GF-D8 (cell line): Measurements from ENCODE around the gene GFRA1.

Source experiments
- DNase-seq: peaks from one replicate; lab custom pipeline; 2025; lab: John Stamatoyannopoulos, UW

Gene GFRA1

GRCh38 chr10:116272440-116273283 lies at the start of gene GFRA1:
TSS of gene GFRA1 (minus strand) at chr10:116273206. CDS start at chr10:116272029, 1,177 bp downstream.
- no peak for DNase-seq

DNA sequence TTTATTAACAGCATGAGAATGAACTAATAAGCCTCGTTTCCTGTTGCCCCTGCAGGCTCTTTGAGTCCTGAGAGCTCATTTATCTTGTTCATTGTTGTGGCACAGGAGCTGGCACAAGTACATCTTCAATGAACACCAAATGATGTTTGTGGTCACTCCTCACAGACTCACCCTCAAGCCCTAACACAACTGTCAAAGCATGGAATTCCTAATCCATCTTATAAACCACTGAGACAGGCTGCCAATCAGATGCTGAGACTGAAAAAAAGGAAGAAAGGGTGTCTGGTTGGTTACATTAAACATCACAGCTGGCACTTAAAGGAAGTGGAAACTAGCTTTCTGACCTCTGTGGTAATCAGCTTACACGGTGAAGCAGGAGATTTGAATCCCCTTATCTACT lies 43.5 kb upstream of the GFRA1 start:
- DNase-seq, result peak; percentile 25

DNA sequence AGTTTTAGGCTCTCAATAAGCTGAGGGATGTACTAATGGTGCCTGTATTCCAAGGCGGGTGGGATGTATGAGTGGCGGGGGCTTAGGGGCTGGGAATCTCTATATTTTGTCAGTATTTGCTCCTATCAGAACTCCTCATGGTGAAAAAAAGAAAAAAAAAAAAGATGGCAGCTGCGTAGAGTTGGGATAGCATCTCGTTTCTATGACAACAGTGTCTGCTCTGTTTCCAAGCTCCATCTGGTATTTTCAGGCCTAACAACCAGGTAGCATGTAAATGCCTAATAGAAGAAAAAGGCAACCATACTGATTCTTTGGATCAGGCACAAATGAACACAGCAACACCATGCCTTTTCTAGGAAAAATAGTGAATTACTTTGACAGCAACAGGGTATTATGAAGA lies 39.5 kb upstream of the GFRA1 start:
- DNase-seq, result no peak

GRCh38 chr10:116311706-116312490 lies 38.9 kb upstream of the GFRA1 start:
- no peak for DNase-seq

GRCh38 chr10:116311016-116311415 lies 38.0 kb upstream of the GFRA1 start:
- no peak for DNase-seq

- no peak for DNase-seq
Observed at GRCh38 chr10:116307455-116307854, 34.4 kb upstream of the GFRA1 start.

DNA sequence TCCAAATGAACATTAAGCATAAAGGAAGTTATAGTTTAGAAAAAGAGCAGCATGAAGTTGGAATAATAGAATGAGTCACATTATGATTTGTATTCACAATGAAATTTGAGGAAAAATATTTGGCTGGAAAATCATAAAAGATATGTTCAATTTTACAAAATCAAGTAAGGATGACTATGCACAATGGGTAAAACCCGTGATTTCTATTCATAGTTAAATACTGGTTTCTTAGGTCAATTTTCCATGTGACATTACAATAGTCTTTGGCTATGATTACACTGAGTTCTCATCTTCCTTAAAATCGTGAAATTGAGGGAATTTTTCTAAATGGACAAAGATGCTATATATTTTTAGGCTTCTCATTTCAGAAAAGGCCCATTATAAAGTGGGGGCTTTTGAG lies 33.8 kb upstream of the GFRA1 start:
- no peak for DNase-seq

DNA sequence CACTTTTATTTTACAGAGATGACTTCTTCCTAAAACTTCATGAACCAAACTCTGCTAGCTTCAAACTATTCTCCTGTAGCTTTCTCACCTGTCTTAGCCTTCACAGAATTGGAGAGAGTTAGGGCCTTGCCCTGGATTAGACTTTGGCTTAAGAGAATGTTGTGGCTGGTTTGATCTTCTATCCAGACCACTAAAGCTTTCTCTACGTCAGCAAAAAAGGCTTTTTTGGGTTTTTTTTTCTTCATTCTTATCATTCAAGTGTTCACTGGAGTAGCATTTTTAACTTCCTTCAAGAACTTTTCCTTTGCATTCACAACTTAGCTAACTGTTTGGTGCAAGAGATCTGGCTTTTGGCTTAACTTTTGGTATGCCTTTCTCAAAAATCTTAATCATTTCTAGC lies 31.9 kb upstream of the GFRA1 start:
- DNase-seq, result no peak

DNA sequence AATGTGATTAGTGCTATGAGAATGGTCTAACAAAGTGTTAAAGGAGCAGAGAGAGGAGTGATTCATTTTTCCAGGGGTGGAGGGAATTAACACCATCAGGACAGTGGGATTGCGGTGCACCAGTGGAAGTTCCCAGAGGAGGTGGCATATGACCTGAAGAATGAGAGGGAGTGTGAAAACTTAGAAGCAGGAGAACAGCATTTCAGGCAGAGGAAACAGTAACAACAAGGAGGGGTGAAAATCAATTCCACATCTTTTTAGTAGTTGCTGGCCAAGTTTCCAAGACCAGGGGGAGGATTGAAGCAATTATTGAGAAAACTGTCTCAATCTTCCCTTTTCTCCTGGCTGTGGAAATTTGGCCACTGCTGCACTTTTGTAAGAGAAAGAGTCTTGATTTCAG lies 27.5 kb upstream of the GFRA1 start:
- no peak for DNase-seq

GRCh38 chr10:116298586-116298985 lies 25.6 kb upstream of the GFRA1 start:
- DNase-seq, result no peak

DNA sequence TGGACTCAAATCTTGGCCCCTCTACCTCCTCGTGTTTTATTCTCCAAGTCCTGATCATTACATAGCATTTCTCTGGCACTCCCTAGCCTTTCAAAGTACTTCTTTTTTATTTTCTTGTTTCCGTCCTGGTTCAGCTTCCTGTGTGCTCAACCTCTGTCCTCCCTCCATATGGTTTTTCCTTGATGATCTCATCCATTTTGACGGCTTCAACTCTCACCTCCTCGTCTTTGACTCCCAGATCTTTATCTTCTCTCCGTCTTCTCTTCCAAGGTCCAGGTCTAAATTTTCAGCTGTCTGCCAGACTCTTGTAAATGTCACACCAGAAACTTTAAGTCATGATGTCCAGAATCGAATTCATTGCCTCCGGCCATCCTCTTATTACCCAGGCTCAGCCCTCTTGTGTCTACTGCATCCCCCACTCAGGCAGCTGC lies 23.3 kb upstream of the GFRA1 start:
- DNase-seq, result no peak

GRCh38 chr10:116292493-116292892 lies 19.5 kb upstream of the GFRA1 start:
- DNase-seq, result no peak

DNA sequence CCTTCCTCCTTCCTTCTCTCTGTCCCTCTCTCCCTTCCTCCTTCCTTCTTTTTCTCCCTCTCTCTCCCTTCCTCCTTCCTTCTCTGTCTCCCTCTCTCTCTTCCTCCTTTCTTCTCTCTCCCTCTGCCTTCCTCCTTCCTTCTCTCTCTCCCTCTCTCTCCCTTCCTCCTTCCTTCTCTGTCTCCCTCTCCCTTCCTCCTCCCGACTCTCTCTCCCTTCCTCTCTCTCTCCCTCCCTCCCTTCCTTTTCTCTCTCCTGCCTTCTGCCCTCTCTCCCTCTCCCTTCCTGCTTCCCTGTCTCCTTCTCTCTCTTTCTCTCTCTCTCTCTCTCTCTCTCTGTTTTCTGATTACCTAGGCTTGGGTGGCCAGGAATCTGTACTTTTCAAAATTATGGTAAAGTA lies 16.6 kb upstream of the GFRA1 start:
- DNase-seq, result no peak

DNA sequence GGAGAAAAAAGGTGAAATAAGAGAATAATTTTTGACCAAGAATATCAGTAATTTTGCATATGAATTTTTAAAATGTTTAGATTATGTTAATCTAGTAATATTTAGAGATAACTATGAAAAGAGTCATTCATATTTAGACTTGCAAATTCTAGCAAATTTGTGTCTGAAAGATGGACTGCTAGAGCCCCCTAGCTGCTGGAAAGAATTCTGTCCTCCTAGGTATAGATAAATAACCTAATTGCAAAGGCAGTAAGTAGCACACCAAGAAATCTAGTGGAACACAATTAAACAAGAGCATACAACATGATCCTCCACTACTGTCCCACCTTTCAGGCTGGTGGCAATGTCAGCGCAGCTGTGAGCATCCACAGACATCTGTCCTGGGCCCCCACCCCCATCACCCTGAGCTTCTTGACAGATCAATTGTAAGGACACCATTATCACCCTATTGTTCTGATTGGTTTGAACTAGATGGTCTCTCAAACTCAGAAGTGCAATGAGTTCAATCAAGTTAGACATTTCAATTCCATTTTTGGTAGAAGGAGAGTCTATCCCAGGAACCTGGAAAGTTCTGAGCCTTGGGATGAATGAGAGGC lies 15.0 kb upstream of the GFRA1 start:
- no peak for DNase-seq

DNA sequence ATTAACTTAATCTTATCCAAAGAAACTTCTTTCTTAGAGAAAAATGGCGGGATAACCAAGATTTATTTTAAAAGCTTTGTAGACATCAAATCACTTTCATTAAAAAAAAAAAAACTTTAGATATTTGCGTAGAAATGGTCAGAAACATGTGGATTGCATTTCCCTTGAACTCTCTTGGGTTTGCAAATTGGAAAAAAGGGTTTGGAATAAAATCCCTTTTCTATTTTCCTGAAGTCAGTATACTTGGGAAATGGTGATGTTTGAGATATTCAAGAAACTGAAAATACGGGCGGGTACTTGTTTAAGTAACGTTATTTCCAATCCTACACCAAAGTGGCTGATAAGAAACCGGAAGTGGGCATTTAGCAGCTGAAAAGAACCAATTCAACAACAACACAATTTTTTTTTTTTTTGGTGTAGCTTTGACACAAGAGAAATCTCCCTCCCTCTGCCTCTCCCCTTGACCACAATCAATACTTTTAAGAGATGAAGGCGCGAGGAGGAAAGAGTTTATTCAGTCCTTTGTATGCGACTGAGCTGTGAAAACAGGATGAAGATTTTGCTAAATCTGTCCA lies 13.7 kb upstream of the GFRA1 start:
- no peak for DNase-seq

DNA sequence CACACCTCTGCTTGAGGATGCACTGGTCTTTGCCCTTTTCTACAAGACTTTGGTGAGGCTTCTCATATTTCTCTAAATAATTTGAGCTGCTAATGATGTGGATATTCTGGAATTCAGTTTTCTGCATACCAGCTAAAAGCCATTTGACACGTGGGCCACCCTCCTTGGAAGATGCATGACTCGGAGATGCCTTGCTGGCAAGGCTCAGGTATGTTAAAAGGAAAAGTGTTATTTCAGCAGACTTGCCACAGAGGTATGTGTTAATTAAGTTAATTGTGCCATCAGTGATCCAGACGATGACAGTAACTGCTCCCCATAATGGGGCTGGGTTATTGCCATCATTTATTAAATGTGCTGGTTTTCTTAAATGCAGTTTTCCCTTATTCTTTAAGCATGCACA lies 8.8 kb upstream of the GFRA1 start:
- DNase-seq, result no peak

DNA sequence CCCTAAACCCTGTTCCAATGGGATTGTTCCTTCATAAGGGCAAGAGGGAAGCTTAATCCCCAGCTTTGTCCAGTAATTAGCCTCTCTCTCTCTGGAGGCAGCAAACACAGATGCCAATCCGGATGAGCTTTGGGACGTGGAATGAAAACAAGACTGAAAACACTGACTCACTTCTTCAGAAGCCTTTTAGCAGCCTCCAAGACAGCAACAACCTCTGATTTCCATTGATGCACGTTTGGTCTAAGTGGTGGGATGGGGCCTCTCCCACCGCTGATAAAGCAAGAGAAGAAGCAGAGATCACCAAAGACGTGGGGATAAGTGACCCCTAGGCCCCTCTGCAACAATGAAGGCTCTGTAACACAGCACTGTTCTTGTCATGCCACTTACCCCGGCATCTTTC lies 5.8 kb upstream of the GFRA1 start:
- no peak for DNase-seq

- DNase-seq, result no peak
Observed at GRCh38 chr10:116276981-116277380, 4.0 kb upstream of the GFRA1 start.

GRCh38 chr10:116274064-116274904 lies 1.3 kb upstream of the GFRA1 start:
- no peak for DNase-seq

DNA sequence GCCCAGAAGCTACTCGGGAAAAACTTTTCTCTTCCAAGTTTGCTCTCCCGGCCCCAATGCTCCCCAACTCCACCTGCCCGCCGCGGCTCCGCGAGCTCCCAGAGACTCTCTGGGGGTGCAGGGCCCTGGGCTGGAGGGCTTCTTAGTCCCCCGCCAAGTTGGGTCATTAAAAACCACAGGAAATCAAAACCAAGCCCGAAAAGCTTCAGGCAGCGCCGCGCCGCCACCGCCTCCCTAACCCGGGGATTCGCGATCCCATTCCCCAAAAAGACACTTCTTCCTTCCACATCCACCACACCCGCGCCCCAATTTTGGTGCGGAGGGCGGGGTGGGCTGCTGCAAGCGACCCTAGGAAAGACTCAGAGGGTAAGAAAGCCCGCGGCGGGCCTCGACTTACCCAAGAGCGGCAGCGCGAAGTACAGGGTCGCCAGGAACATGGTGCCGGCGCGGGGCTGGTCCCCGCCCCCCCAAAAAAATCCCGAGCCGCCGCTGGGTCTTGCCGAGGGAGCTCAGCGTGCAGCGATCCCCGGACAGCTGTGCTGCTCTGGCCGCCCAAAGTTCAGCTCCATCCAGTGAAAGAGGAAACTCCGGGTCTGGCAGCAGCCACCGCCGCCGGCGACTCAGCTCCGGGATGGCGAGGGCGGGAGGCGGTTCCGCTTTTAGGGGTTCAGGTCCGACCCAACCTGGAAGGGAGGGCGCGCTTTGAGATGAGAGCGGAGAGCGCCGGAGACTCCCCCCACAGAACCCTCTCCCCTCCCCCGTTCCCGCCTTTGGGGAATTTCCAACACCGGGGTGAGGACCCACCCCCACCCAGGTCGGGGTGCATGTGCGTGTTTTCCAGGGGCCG lies 1.2 kb downstream of the GFRA1 start:
- DNase-seq, result no peak
